Progenitor cell of endocrine pancreas (in vitro differentiated cells): ENCODE results near the gene TRMT10C. TPM values are rescaled to one million over a fixed set of nuclear protein-coding genes. Genes with fewer than 3 reads are reported as not detected.
"Not testable (repeated sequence)": the region's sequence is repeated elsewhere in the genome, so short reads cannot be mapped to it uniquely, and the experiment has no call there.

Source experiments
- DNase-seq: peaks from one replicate; pipeline ENCODE4 v3.0.0; 2021; ENCODE audit warnings: low spot score; ENCODE audit not compliant: unreplicated experiment
- H3K27ac Mint-ChIP-seq: 2 replicates; pipeline ENCODE4 v1.8.0; 2021; ENCODE audit warnings: mild to moderate bottlenecking, moderate library complexity, mixed read lengths
- H3K27me3 Mint-ChIP-seq: 2 replicates; pipeline ENCODE4 v1.8.0; 2021; ENCODE audit warnings: mixed read lengths
- H3K36me3 Mint-ChIP-seq: 2 replicates; pipeline ENCODE4 v1.8.0; 2022; ENCODE audit warnings: mixed read lengths; ENCODE audit not compliant: insufficient read depth
- H3K4me1 Mint-ChIP-seq: 2 replicates; pipeline ENCODE4 v1.8.0; 2021; ENCODE audit warnings: low read depth, mixed read lengths
- H3K4me3 Mint-ChIP-seq: 2 replicates; pipeline ENCODE4 v1.8.0; 2021; ENCODE audit warnings: low read depth, mild to moderate bottlenecking, moderate library complexity, mixed read lengths
- H3K9me3 Mint-ChIP-seq: 2 replicates; pipeline ENCODE4 v1.8.0; 2021; ENCODE audit warnings: low read depth, mixed read lengths
- total RNA-seq: library from RNA; stranded (reverse); gene quantifications from 2 replicates; pipeline ENCODE4 v1.2.1, GENCODE V29; 2021
- TF ChIP-seq, protein P1 (sequence below): fragments of 200-600 bp; sonication (generic); IDR thresholded peaks from one replicate; pipeline ENCODE4 v1.5.0; 2021; ENCODE audit warnings: antibody characterized with exemption, mild to moderate bottlenecking; ENCODE audit not compliant: unreplicated experiment

Gene TRMT10C
- total RNA-seq, 1 donor from 2014 or later = 24.4 TPM

DNA sequence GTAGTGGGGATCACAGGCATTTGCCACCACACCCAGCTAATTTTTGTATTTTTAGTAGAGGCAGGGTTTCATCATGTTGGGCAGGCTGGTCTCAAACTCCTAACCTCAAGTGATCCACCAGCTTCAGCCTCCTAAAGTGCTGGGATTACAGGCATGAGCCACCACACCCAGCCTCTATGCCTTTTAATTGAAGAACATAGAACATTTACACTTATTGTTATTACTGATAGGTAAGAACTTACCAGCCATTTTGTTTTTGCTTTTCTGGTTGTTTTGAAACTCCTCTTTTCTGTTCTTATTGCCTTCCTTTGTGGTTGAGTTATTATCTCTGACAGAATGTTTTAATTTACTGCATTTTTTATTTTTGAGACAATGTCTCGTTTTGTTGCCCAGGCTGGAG, 41.5 kb downstream of the TRMT10C start:
- Mint-ChIP-seq H3K36me3 (peaks cover 1% of the 10 kb centered on the region), H3K4me1 (peaks cover 3% of the 10 kb centered on the region), H3K27ac (no peak overlapping the region), H3K9me3 (no peaks in the 10 kb centered on the region), H3K27me3 (no peaks in the 10 kb centered on the region), H3K4me3 (no peak overlapping the region)
- DNase-seq = no peak
- TF ChIP-seq, protein P1, sequence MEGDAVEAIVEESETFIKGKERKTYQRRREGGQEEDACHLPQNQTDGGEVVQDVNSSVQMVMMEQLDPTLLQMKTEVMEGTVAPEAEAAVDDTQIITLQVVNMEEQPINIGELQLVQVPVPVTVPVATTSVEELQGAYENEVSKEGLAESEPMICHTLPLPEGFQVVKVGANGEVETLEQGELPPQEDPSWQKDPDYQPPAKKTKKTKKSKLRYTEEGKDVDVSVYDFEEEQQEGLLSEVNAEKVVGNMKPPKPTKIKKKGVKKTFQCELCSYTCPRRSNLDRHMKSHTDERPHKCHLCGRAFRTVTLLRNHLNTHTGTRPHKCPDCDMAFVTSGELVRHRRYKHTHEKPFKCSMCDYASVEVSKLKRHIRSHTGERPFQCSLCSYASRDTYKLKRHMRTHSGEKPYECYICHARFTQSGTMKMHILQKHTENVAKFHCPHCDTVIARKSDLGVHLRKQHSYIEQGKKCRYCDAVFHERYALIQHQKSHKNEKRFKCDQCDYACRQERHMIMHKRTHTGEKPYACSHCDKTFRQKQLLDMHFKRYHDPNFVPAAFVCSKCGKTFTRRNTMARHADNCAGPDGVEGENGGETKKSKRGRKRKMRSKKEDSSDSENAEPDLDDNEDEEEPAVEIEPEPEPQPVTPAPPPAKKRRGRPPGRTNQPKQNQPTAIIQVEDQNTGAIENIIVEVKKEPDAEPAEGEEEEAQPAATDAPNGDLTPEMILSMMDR = no peak

DNA sequence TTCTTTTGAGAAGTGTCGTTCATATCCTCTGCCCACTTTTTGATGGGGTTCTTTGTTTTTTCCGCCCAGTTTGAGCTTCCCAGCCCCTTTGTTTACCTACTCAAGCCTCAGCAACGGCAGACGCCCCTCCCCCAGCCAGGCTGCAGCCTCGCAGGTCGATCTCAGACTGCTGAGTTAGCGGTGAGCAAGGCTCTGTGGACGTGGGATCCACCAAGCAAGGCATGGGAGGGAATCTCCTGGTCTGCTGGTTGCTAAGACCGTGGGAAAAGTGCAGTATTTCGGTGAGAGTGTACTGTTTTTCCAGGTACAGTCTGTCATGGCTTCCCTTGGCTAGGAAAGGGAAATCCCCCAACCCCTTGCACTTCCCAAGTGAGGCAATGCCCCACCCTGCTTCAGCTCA, 43.7 kb downstream of the TRMT10C start:
- not testable (repeated sequence) for H3K27me3 Mint-ChIP-seq, DNase-seq, H3K4me3 Mint-ChIP-seq, H3K9me3 Mint-ChIP-seq, H3K27ac Mint-ChIP-seq, H3K4me1 Mint-ChIP-seq, H3K36me3 Mint-ChIP-seq

DNA sequence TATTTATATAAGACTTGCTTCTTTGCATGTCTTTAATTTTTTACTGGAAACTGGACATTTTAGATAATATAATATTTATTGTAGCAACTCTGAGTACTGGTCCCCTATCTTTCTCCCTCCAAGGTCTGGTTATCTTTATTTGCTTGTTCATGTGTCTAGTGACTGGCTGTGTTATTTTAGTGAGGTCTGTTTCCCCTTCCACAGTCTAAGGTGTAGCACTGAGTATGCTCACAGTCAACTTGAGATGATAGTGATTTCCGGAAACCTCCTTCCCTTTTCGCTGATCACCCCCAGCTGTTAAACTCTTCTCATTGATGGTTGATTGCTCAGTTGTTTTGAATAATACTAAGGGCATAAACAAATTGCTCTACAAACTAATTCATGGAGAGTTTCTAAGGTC, 49.4 kb downstream of the TRMT10C start:
- H3K4me3 Mint-ChIP-seq = no peak overlapping the region
- DNase-seq = no peak
- TF ChIP-seq, protein P1 = no peak
- no peaks in the 10 kb centered on the region for H3K9me3 Mint-ChIP-seq
- no peaks in the 10 kb centered on the region for H3K27me3 Mint-ChIP-seq
- H3K4me1 Mint-ChIP-seq = no peaks in the 10 kb centered on the region
- H3K36me3 Mint-ChIP-seq = no peaks in the 10 kb centered on the region
- H3K27ac Mint-ChIP-seq = no peak overlapping the region

GRCh38 chr3:101613014-101613413, 51.3 kb downstream of the TRMT10C start:
- DNase-seq, H3K4me3 Mint-ChIP-seq, H3K9me3 Mint-ChIP-seq, H3K27me3 Mint-ChIP-seq, H3K36me3 Mint-ChIP-seq, H3K4me1 Mint-ChIP-seq: not testable (repeated sequence)
- peak overlapping the region; percentile 77 for H3K27ac Mint-ChIP-seq

DNA sequence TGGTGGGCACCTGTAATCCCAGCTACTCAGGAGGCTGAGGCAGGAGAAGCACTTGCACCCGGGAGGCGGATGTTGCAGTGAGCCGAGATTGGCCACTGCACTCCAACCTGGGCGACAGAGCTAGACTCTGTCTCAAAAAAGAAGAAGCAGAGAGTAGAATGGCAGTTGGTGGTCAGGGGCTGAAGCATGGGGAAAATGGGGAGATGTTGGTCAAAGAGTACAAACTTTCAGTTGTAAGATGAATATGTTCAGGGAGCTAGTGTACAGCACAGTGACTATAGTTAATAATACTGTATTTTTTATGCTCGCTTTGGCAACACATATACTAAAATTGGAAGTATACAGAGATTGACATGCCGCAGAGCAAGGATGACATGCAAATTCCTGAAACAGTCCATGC, 53.9 kb downstream of the TRMT10C start:
- Mint-ChIP-seq H3K4me1 (no peaks in the 10 kb centered on the region), H3K27ac (no peak overlapping the region), H3K36me3 (no peaks in the 10 kb centered on the region), H3K27me3 (no peaks in the 10 kb centered on the region), H3K9me3 (no peaks in the 10 kb centered on the region), H3K4me3 (no peak overlapping the region)
- TF ChIP-seq, protein P1 = no peak
- DNase-seq = no peak

Other genes with a start within 250 kb of the TRMT10C start
- 0.82 and 0.98 TPM in 2 replicates for gene IMPG2, start 241.3 kb upstream of the TRMT10C start, total RNA-seq
- 60.9 and 63.7 TPM in 2 replicates for gene SENP7, start 48.7 kb upstream of the TRMT10C start, total RNA-seq
- 154 and 155 TPM in 2 replicates for gene PCNP, start 12.3 kb downstream of the TRMT10C start, total RNA-seq
- gene ZBTB11, start 115.3 kb downstream of the TRMT10C start, total RNA-seq = 17.8 and 18.8 TPM in 2 replicates
- 1,063 and 1,124 TPM in 2 replicates for gene RPL24, start 124.8 kb downstream of the TRMT10C start, total RNA-seq
- gene CEP97, start 162.7 kb downstream of the TRMT10C start, total RNA-seq = 21.9 and 24.5 TPM in 2 replicates
- 6.4 and 7.2 TPM in 2 replicates for gene NXPE3, start 217.3 kb downstream of the TRMT10C start, total RNA-seq